GM12801 (cell line): Measurements from ENCODE around the gene PTRH2.

Experiments
- CTCF ChIP-seq: IDR thresholded peaks from one replicate; pipeline ENCODE4 v1.5.1; 2011; ENCODE audit warnings: control low read depth; ENCODE audit not compliant: insufficient read length; ENCODE audit errors: extremely low read depth

The PTRH2 gene

GRCh38 chr17:59716427-59716826 lies 9.2 kb upstream of the PTRH2 start:
- TF ChIP-seq CTCF, result no peak

- TF ChIP-seq CTCF, result no peak
Measured at GRCh38 chr17:59714255-59714654, 7.0 kb upstream of the PTRH2 start.

- no peak for TF ChIP-seq CTCF
Measured at GRCh38 chr17:59712862-59713261, 5.6 kb upstream of the PTRH2 start.

GRCh38 chr17:59711936-59712335 lies 4.7 kb upstream of the PTRH2 start:
- no peak for TF ChIP-seq CTCF

GRCh38 chr17:59707971-59708430 lies 771 bp upstream of the PTRH2 start:
- no peak for TF ChIP-seq CTCF

- TF ChIP-seq CTCF, result no peak
Measured at GRCh38 chr17:59702304-59702703, 4.9 kb downstream of the PTRH2 start.

GRCh38 chr17:59699786-59700185 lies 7.4 kb downstream of the PTRH2 start:
- no peak for TF ChIP-seq CTCF

- TF ChIP-seq CTCF, result no peak
Measured at GRCh38 chr17:59699218-59699617, 8.0 kb downstream of the PTRH2 start.
